Neural progenitor cell (in vitro differentiated cells): ENCODE measurements around the gene LGR6. TPM values are rescaled to one million over a fixed set of nuclear protein-coding genes. Genes with fewer than 3 reads are reported as not detected.

ENCODE experiments used
- DNase-seq: peaks from one replicate; pipeline ENCODE4 v3.0.0-alpha.2; 2016; ENCODE audit warnings: low spot score
- H2AFZ ChIP-seq: fragments of 200-600 bp; sonication (generic); replicated peaks from 2 replicates; pipeline ENCODE4 v1.6.1; 2016; ENCODE audit warnings: antibody characterized with exemption
- H3F3A ChIP-seq: fragments of 200-600 bp; sonication (generic); 2 replicates; pipeline ENCODE4 v1.6.1; 2016; ENCODE audit warnings: antibody characterized with exemption, low read depth
- H3K27ac ChIP-seq: fragments of 200-600 bp; sonication (generic); 2 replicates; pipeline ENCODE4 v1.5.1; 2016; ENCODE audit warnings: mild to moderate bottlenecking
- H3K27me3 ChIP-seq: fragments of 200-600 bp; sonication (generic); 2 replicates; pipeline ENCODE4 v1.6.1; 2016; ENCODE audit warnings: mild to moderate bottlenecking, moderate library complexity
- H3K36me3 ChIP-seq: fragments of 200-600 bp; sonication (generic); 2 replicates; pipeline ENCODE4 v1.5.1; 2016
- H3K4me1 ChIP-seq: fragments of 200-600 bp; sonication (generic); 2 replicates; pipeline ENCODE4 v1.6.1; 2016; ENCODE audit warnings: mixed run types
- H3K4me2 ChIP-seq: fragments of 200-600 bp; sonication (generic); 2 replicates; pipeline ENCODE4 v1.6.1; 2016
- H3K4me3 ChIP-seq: fragments of 200-600 bp; sonication (generic); 2 replicates; pipeline ENCODE4 v1.5.1; 2016
- H3K79me2 ChIP-seq: fragments of 200-600 bp; sonication (generic); 2 replicates; pipeline ENCODE4 v1.6.1; 2016; ENCODE audit warnings: low read depth
- H3K9ac ChIP-seq: fragments of 200-600 bp; sonication (generic); 2 replicates; pipeline ENCODE4 v1.6.1; 2016
- H3K9me3 ChIP-seq: fragments of 200-600 bp; sonication (generic); 2 replicates; pipeline ENCODE4 v1.5.1; 2016; ENCODE audit warnings: low read depth
- H4K20me1 ChIP-seq: fragments of 200-600 bp; sonication (generic); 2 replicates; pipeline ENCODE4 v1.6.1; 2016; ENCODE audit warnings: low read depth
- H3K27ac Mint-ChIP-seq: 3 replicates; pipeline ENCODE4 v1.8.0; 2021; ENCODE audit warnings: mixed read lengths
- H3K27me3 Mint-ChIP-seq: 2 replicates; pipeline ENCODE4 v1.8.0; 2022; ENCODE audit warnings: low read depth, mild to moderate bottlenecking, inconsistent platforms, moderate library complexity, mixed read lengths; ENCODE audit not compliant: insufficient read depth
- H3K36me3 Mint-ChIP-seq: 3 replicates; pipeline ENCODE4 v1.8.0; 2021; ENCODE audit warnings: mixed read lengths
- H3K4me1 Mint-ChIP-seq: 3 replicates; pipeline ENCODE4 v1.8.0; 2021; ENCODE audit warnings: mixed read lengths
- H3K4me3 Mint-ChIP-seq: 3 replicates; pipeline ENCODE4 v1.8.0; 2021; ENCODE audit warnings: mild to moderate bottlenecking, moderate library complexity, mixed read lengths
- H3K9me3 Mint-ChIP-seq: 3 replicates; pipeline ENCODE4 v1.8.0; 2020; ENCODE audit warnings: mixed read lengths
- CTCF ChIP-seq: fragments of 200-600 bp; sonication (generic); IDR thresholded peaks from 2 replicates; pipeline ENCODE4 v1.5.1; 2017; ENCODE audit warnings: antibody characterized with exemption, mild to moderate bottlenecking
- EZH2 ChIP-seq: fragments of 200-600 bp; sonication (generic); IDR thresholded peaks from 2 replicates; pipeline ENCODE4 v1.6.1; 2017; ENCODE audit warnings: antibody characterized with exemption, mild to moderate bottlenecking, moderate library complexity
- EZH2phosphoT487 ChIP-seq: fragments of 200-600 bp; sonication (generic); IDR thresholded peaks from 2 replicates; pipeline ENCODE4 v1.6.1; 2017; ENCODE audit warnings: antibody characterized with exemption
- total RNA-seq: library from RNA; depleted of rRNA; stranded (reverse); fragments of >200 nt; gene quantifications from 2 replicates; pipeline ENCODE4 v1.2.3, GENCODE V29; 2015; ENCODE audit warnings: low replicate concordance

The LGR6 gene
- total RNA-seq, 1 donor from 2014 or later = not detected

GRCh38 chr1:202306535-202307345 is 113.1 kb downstream of the LGR6 start:
- Histone ChIP-seq H2AFZ (no peak overlapping the region), H3K4me2 (no peak overlapping the region), H3K79me2 (no peaks in the 10 kb centered on the region), H4K20me1 (no peaks in the 10 kb centered on the region), H3K4me1 (no peaks in the 10 kb centered on the region), H3K27me3 (no peaks in the 10 kb centered on the region), H3K9ac (no peak overlapping the region), H3K36me3 (no peaks in the 10 kb centered on the region), H3K27ac (no peak overlapping the region), H3F3A (no peaks in the 10 kb centered on the region), H3K9me3 (no peaks in the 10 kb centered on the region), H3K4me3 (no peak overlapping the region)
- H3K27ac Mint-ChIP-seq = no peak overlapping the region
- no peak for DNase-seq
- TF ChIP-seq CTCF (no peak), EZH2phosphoT487 (no peak), EZH2 (no peak)
- H3K4me1 Mint-ChIP-seq = no peaks in the 10 kb centered on the region
- peaks cover 12% of the 10 kb centered on the region for H3K27me3 Mint-ChIP-seq
- H3K36me3 Mint-ChIP-seq = no peaks in the 10 kb centered on the region
- H3K9me3 Mint-ChIP-seq = no peaks in the 10 kb centered on the region
- H3K4me3 Mint-ChIP-seq = no peak overlapping the region

- H3K9ac ChIP-seq = no peak overlapping the region
- Mint-ChIP-seq H3K4me1 (no peaks in the 10 kb centered on the region), H3K36me3 (no peaks in the 10 kb centered on the region), H3K27ac (no peak overlapping the region), H3K9me3 (no peaks in the 10 kb centered on the region), H3K4me3 (no peak overlapping the region), H3K27me3 (peaks cover 14% of the 10 kb centered on the region)
- H3K27ac ChIP-seq = no peak overlapping the region
- no peaks in the 10 kb centered on the region for H3K79me2 ChIP-seq
- TF ChIP-seq EZH2phosphoT487 (no peak), CTCF (no peak), EZH2 (no peak)
- H3K27me3 ChIP-seq = no peaks in the 10 kb centered on the region
- no peaks in the 10 kb centered on the region for H3F3A ChIP-seq
- H3K4me3 ChIP-seq = no peak overlapping the region
- no peak for DNase-seq
- H3K4me2 ChIP-seq = no peak overlapping the region
- H3K4me1 ChIP-seq = no peaks in the 10 kb centered on the region
- H4K20me1 ChIP-seq = no peaks in the 10 kb centered on the region
- H3K9me3 ChIP-seq = no peaks in the 10 kb centered on the region
- H3K36me3 ChIP-seq = no peaks in the 10 kb centered on the region
- no peak overlapping the region for H2AFZ ChIP-seq
These were observed 116.6 kb downstream of the LGR6 start for GRCh38 chr1:202310071-202310725.

GRCh38 chr1:202310746-202311145 is 117.1 kb downstream of the LGR6 start:
- Mint-ChIP-seq H3K4me1 (peaks cover 3% of the 10 kb centered on the region), H3K27me3 (peaks cover 17% of the 10 kb centered on the region), H3K4me3 (no peak overlapping the region), H3K36me3 (no peaks in the 10 kb centered on the region), H3K9me3 (no peaks in the 10 kb centered on the region), H3K27ac (no peak overlapping the region)
- Histone ChIP-seq H4K20me1 (no peaks in the 10 kb centered on the region), H3K9me3 (no peaks in the 10 kb centered on the region), H3K4me1 (no peaks in the 10 kb centered on the region), H3K27ac (no peak overlapping the region), H3K36me3 (no peaks in the 10 kb centered on the region), H3K79me2 (no peaks in the 10 kb centered on the region), H2AFZ (no peak overlapping the region), H3K9ac (no peak overlapping the region), H3F3A (no peaks in the 10 kb centered on the region), H3K4me3 (no peak overlapping the region), H3K4me2 (no peak overlapping the region), H3K27me3 (no peaks in the 10 kb centered on the region)
- DNase-seq = no peak
- TF ChIP-seq EZH2 (no peak), CTCF (no peak), EZH2phosphoT487 (no peak)
